ENCODE results near the gene IKBKE. TPM values are rescaled to one million over a fixed set of nuclear protein-coding genes. Genes with fewer than 3 reads are reported as not detected.
A peak's percentile ranks its signal among the peaks of the same experiment; 100 is the strongest.

IKBKE gene
- total RNA-seq, 1 experiment from 2014 or later, result 6.4 TPM

DNA sequence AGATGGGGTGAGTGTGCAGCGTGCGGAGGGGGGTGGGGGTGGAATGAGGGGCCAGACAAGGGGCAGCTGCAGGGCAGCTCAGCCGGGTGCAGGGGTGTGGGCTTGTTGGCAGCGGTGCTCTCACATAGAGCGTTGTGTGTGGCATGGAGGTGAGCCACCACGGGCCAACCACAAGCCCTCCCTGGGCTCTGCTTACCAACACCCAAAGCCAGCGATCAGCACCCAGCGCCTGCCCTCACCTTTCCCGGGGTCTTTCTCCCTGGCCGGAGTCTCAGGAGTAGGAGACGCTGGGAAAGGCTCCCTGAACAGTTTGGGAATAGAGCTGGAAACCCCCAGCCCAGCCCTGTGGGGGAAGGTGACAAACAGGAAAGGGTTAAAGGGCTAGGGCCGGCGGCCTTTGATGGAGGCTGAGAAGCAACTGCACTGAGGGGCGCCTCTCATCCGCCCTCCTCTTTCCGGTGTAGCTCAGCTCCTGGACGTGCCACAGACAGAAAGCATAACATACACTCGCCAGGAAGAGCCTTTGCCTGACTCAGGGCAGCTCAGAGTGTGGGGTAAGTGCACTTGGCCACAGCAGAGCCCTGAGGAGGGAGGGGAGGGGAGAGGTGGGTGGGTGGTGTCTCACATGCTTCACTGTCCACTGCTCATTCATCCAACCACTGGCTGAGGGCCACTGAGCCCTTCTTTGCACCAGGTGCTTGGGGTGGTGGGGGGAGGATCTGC, 577 bp downstream of the IKBKE start:
- POLR2A ChIA-PET, result no interaction called here
- BruUV-seq (replicated peaks), result no TSS peak
- Histone ChIP-seq H3K27me3 (ENCODE audit: control insufficient read depth, insufficient read depth, low read length) (no peaks in the 10 kb centered on the region), H3K27ac (ENCODE audit: low read length) (peak overlapping the region; percentile 68), H3K9me3 (ENCODE audit: control insufficient read depth, insufficient read depth, low read depth, low read length) (no peaks in the 10 kb centered on the region), H3K36me3 (ENCODE audit: control insufficient read depth, insufficient read depth, low read length) (no peaks in the 10 kb centered on the region), H3K4me3 (ENCODE audit: low read depth in 2 of 2, low read length in 2 of 2) (peak overlapping the region; percentile 58 to 69), H3K4me1 (ENCODE audit: control insufficient read depth, insufficient read depth, low read length) (peaks cover 14% of the 10 kb centered on the region)
- CTCF ChIA-PET, result interaction anchor here (0.6 to 1.9 kb wide), 7 partner anchors 8 to 511 kb away, joined by 3 to 10 read pairs (median 6); no protein-coding TSS in a partner anchor
- in situ Hi-C loops (cut with HindIII; ENCODE audit: low pct_unique_long_range_greater_than_20kb, low sequenced_read_pairs), result no loop called here
- intact Hi-C loops (cut with micrococcal nuclease; ENCODE audit: unreplicated experiment), result no loop called here
- TF ChIP-seq POLR2AphosphoS5 (IDR thresholded peaks at IDR 0.05; ENCODE audit: low read depth, low read length) (no peak), TCF7L2 (IDR thresholded peaks at IDR 0.05; ENCODE audit: low read depth, low read length) (peak; percentile 64; the same call in 1 of the 2 replicates)
- ATAC-seq, result peak; percentile 70
- DNase-seq (ENCODE audit: low read depth, low spot score), result no peak

DNA sequence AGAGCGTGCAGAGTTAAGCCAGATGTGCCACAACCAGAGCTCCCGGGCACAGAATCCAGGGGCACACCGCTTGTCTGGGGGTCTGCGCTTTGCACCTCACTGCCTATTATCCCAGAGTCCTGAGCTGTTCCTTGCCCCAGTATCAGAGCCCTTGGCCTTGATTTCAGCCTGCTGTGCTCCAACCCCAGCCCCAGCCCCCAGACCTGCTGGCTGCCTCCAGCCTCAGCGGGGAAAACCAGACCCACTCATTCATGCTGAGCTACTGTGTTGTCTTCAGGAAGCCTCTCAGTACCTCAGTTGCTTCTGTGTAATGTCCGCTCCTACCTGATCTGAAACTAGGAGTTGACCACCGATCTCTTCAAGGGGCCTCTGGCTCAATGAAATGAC, 1.1 kb downstream of the IKBKE start:
- Histone ChIP-seq H3K36me3 (ENCODE audit: control insufficient read depth, insufficient read depth, low read length) (no peaks in the 10 kb centered on the region), H3K9me3 (ENCODE audit: control insufficient read depth, insufficient read depth, low read depth, low read length) (no peaks in the 10 kb centered on the region), H3K27ac (ENCODE audit: low read length) (no peak overlapping the region), H3K4me3 (ENCODE audit: low read depth in 2 of 2, low read length in 2 of 2) (peak overlapping the region; percentile 58 to 69; a peak in 2 of 4 replicates), H3K4me1 (ENCODE audit: control insufficient read depth, insufficient read depth, low read length) (peaks cover 14% of the 10 kb centered on the region), H3K27me3 (ENCODE audit: control insufficient read depth, insufficient read depth, low read length) (no peaks in the 10 kb centered on the region)
- DNase-seq (ENCODE audit: low read depth, low spot score) (no peak), ATAC-seq (no peak)
- ChIA-PET POLR2A (no interaction called here), CTCF (interaction anchor here (1.9 kb wide), 1 partner anchor 8 kb away, joined by 8 read pairs; no protein-coding TSS in a partner anchor)
- no TSS peak for BruUV-seq (replicated peaks)
- intact Hi-C loops (cut with micrococcal nuclease; ENCODE audit: unreplicated experiment), result no loop called here
- TF ChIP-seq, protein P1, sequence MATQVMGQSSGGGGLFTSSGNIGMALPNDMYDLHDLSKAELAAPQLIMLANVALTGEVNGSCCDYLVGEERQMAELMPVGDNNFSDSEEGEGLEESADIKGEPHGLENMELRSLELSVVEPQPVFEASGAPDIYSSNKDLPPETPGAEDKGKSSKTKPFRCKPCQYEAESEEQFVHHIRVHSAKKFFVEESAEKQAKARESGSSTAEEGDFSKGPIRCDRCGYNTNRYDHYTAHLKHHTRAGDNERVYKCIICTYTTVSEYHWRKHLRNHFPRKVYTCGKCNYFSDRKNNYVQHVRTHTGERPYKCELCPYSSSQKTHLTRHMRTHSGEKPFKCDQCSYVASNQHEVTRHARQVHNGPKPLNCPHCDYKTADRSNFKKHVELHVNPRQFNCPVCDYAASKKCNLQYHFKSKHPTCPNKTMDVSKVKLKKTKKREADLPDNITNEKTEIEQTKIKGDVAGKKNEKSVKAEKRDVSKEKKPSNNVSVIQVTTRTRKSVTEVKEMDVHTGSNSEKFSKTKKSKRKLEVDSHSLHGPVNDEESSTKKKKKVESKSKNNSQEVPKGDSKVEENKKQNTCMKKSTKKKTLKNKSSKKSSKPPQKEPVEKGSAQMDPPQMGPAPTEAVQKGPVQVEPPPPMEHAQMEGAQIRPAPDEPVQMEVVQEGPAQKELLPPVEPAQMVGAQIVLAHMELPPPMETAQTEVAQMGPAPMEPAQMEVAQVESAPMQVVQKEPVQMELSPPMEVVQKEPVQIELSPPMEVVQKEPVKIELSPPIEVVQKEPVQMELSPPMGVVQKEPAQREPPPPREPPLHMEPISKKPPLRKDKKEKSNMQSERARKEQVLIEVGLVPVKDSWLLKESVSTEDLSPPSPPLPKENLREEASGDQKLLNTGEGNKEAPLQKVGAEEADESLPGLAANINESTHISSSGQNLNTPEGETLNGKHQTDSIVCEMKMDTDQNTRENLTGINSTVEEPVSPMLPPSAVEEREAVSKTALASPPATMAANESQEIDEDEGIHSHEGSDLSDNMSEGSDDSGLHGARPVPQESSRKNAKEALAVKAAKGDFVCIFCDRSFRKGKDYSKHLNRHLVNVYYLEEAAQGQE (IDR thresholded peaks at IDR 0.05; ENCODE audit: insufficient read depth in 1 of 2, low read depth in 2 of 2, low read length in 1 of 2), result no peak
- no peak for TF ChIP-seq SIN3A (IDR thresholded peaks at IDR 0.05; ENCODE audit: borderline replicate concordance, insufficient read depth, low read depth, low read length)
- TF ChIP-seq, protein P2, sequence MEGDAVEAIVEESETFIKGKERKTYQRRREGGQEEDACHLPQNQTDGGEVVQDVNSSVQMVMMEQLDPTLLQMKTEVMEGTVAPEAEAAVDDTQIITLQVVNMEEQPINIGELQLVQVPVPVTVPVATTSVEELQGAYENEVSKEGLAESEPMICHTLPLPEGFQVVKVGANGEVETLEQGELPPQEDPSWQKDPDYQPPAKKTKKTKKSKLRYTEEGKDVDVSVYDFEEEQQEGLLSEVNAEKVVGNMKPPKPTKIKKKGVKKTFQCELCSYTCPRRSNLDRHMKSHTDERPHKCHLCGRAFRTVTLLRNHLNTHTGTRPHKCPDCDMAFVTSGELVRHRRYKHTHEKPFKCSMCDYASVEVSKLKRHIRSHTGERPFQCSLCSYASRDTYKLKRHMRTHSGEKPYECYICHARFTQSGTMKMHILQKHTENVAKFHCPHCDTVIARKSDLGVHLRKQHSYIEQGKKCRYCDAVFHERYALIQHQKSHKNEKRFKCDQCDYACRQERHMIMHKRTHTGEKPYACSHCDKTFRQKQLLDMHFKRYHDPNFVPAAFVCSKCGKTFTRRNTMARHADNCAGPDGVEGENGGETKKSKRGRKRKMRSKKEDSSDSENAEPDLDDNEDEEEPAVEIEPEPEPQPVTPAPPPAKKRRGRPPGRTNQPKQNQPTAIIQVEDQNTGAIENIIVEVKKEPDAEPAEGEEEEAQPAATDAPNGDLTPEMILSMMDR (IDR thresholded peaks at IDR 0.05), result no peak
- in situ Hi-C loops (cut with HindIII; ENCODE audit: low pct_unique_long_range_greater_than_20kb, low sequenced_read_pairs), result no loop called here

DNA sequence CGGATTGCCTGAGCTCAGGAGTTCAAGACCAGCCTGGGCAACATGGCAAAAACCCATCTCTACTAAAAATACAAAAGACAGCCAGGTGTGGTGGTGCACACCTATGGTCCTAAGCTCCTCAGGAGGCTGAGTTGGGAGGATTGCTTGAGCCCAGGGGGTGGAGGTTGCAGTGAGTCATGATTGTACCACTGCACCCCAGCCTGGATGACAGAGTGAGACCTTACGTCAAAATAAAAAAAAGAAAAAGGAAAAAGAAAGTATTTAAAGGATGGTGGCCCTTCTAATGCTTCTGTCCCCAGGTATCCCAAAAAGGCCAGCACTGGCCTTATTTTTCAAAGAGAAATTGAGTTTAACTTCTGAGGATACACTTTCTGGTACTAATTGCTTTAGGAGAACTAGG, 1.7 kb downstream of the IKBKE start:
- Histone ChIP-seq H3K27ac (ENCODE audit: low read length) (no peak overlapping the region), H3K27me3 (ENCODE audit: control insufficient read depth, insufficient read depth, low read length) (no peaks in the 10 kb centered on the region), H3K9me3 (ENCODE audit: control insufficient read depth, insufficient read depth, low read depth, low read length) (no peaks in the 10 kb centered on the region), H3K4me1 (ENCODE audit: control insufficient read depth, insufficient read depth, low read length) (peaks cover 14% of the 10 kb centered on the region), H3K36me3 (ENCODE audit: control insufficient read depth, insufficient read depth, low read length) (no peaks in the 10 kb centered on the region), H3K4me3 (ENCODE audit: low read depth in 2 of 2, low read length in 2 of 2) (no peak overlapping the region)
- TF ChIP-seq, protein P2 (IDR thresholded peaks at IDR 0.05), result no peak
- TF ChIP-seq POLR2AphosphoS5 (IDR thresholded peaks at IDR 0.05; ENCODE audit: low read depth, low read length), result no peak
- TF ChIP-seq SIN3A (IDR thresholded peaks at IDR 0.05; ENCODE audit: borderline replicate concordance, insufficient read depth, low read depth, low read length), result no peak
- TF ChIP-seq TCF7L2 (IDR thresholded peaks at IDR 0.05; ENCODE audit: low read depth, low read length), result no peak
- TF ChIP-seq, protein P1 (IDR thresholded peaks at IDR 0.05; ENCODE audit: insufficient read depth in 1 of 2, low read depth in 2 of 2, low read length in 1 of 2), result no peak
- DNase-seq (ENCODE audit: low read depth, low spot score), result no peak
- ChIA-PET POLR2A (no interaction called here), CTCF (no interaction called here)
- intact Hi-C loops (cut with micrococcal nuclease; ENCODE audit: unreplicated experiment) (no loop called here), in situ Hi-C loops (cut with HindIII; ENCODE audit: low pct_unique_long_range_greater_than_20kb, low sequenced_read_pairs) (no loop called here)
- ATAC-seq, result no peak
- BruUV-seq (replicated peaks), result no TSS peak
